HG03442 (cell line): Measurements from ENCODE around the gene ZSWIM8.
"Not testable (repeated sequence)": the region's sequence is repeated elsewhere in the genome, so short reads cannot be mapped to it uniquely, and the experiment has no call there.

Experiments used
- ATAC-seq: cut with Tn5 transposase; IDR thresholded peaks from one replicate; pipeline ENCODE4 v1.9.1; 2021; ENCODE audit warnings: mild to moderate bottlenecking, moderate library complexity; ENCODE audit not compliant: unreplicated experiment

ZSWIM8 gene

DNA sequence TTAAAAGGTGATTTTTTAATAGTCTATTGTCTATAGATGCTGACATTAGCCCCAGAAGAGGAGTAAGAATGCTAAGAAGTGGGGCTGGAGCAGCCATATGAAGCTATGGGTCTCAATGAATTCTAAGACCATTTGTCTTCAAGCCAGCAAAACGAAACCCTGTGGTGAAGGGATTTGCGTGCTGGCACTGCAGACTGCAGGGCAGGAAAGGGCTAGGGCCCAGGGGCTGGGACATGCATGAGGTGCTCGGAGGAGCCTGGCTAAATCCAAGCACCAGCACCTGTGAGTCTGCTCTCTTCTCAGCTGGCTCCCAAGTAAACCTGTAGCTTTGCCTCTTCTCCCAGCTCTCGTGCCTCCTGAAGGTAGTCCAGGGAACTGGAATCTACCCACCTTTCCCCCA lies 27.3 kb downstream of the ZSWIM8 start:
- ATAC-seq = no peak

DNA sequence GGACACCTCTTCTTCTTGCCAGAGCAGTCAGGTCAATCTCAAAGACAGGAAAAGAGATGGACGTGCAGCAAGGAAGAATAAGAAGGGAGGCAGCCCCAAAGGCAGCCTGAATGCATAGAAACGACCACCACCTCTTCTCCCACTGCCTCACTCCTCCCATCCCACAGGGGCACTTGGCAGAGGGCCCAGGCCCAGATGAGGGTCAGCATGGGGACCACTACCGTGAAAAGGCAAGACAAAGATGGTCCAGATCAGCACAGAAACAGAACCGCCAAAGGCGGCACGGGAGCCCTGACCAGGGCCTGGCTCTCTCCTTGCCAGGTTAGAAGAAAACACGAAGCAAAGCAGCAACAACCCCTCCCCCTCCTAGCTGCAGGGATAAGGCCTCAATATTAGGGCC lies 27.9 kb downstream of the ZSWIM8 start:
- ATAC-seq = no peak

DNA sequence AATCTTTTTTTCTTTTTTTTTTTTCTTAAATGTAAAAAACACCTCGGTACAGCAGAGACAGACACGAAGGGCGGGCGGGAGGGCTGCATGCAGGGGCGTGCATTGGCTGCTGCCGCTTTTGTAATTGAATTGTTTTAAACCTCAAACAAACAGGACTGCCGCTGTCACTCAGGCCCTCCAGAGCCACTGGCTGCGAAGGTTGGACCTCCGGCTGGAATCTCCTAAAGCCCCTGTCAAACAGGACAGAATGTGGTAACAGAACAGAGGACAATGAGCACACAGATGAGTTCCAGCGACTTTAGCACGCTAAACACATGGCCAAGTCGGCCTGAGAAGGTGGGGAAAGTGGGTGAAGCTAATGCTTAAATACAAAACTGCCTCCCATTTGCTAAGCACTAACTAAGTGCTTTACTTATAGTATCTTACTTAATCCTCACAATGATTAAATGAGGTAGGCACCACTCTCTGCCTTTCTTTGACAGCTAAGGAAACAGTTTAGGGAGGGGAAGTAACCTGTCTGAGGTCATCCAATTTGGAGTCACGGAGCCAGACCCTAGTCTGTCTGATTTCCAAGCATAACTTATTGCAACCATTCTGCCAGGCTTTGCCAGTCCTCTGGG lies 29.0 kb downstream of the ZSWIM8 start:
- ATAC-seq = no peak

DNA sequence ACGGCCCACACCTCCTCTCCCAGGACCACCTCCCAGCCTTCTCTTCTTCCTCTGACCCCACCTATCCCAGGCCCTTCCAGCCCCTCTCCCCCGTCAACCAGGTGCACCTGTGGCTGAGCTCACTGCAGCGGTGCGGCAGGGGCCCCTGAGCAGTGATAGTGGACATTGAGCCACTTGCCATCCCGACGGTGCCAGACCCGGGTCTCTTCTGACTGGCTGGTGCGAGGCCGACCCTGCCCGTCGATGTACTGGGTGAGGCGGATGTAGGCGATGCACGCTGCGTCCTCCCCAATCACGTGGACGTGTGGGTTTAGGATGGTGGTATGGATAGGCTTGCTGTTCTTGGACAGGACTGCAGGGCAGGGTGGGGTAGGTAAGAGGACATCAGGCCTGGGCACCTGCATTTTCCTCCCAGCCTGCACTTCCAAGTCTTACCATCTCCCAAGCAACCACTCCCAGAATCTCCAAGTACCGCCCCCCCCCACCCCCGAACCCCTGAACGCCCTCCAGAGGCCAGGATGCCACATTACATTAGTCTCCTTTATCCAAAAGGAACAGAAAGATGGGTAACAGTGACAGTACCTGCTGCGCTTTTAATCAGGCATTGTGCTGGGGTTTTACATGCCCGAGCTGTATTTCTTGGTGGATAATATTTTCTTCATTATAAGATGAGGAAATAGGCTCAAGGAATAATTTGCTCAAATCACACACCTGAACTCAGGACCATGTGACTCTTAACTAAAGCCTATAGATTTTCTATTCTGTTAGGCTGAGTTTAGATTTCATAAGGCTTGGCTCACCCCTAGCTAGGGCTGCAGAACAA lies 29.7 kb downstream of the ZSWIM8 start:
- ATAC-seq = no peak

DNA sequence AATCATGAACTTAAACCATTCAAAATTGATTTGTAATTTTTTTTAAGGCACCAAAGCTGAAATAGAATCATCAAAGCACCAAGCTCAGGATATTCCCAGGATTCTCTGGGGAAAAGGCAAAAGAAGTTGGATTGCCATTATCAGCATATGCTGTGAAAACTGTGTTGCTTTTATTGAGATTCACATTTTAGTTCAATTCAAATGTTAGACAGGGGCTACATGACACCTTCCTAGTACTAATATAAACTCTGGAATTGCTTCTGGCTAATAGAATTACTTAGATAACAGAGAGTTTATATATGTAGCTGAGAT lies 30.3 kb downstream of the ZSWIM8 start:
- no peak for ATAC-seq

DNA sequence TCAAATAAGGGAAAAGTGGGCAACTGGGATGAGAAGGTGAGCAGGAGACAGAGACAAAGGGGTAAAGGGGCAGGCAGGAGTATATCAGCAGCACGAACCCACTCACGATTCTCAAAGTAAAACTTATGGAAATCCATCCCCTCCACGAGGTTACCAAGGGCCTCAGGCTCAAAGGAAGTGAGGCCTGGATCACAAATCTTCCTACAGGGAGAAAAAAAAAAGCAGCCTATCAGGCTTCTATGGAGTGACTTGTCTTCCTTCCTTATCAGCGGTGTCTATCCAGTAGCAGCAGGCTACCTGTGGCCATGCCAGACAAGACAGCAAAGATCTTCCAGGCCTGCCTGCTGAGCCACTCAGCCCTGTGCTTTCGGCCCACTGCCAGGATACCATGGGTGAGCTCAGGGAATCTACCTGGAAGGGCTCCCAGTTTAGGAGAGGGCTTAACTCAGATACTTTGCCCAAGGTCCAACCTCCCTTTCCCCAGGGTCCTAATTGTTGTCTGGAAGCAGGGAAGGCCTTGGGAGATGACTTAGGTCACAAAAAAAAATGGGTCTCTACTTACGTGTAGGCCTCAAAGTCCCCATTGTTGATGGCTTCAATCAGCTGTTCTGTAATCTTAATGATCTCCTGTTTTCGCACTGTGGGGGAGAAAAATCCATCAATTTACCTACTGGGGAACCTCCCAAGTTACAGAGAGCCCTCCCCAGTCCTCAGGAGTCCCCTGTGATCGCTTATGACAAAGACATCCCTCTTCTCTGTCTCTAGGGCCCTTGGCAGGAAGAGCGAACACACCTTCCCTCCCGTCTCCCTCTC lies 31.7 kb downstream of the ZSWIM8 start:
- no peak for ATAC-seq

DNA sequence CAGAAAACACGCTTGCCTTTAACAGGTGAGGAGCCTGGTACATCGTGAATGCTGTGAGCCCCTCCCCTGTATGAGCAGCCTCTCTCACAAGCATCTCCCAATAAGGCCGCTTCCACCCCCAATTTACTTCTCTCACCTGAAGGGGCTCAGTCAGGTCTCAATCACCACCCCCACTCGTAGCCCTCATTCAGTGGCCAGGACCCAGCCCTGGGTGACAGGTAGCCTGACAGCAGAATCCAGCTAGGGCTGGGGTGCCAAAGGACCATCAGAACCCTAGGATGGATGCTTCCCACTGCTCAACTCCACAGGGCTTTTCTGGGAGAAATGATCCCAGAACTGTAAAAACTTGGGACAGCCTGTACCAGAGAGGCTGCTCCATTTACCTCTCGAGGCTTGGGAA lies 32.4 kb downstream of the ZSWIM8 start:
- ATAC-seq = no peak

DNA sequence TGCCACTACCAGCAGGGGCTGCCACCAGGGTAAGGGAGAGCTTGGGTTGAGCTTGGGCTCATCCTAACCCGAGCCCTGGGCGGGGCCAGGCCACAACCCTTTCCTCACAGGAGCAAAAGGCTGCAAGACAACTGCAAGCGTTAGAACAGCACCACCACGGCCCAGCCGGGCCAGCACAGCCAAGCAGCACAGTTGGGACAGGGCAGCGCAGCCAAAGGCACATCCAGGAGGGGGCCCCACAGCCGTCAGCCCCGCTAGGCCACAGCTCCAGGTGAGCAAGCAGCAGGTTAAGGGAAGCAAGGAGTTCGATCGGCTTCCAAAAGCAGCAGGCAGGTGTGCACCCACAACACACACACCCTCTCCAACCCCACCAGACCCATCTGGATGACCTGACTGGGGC lies 33.0 kb downstream of the ZSWIM8 start:
- ATAC-seq = no peak

DNA sequence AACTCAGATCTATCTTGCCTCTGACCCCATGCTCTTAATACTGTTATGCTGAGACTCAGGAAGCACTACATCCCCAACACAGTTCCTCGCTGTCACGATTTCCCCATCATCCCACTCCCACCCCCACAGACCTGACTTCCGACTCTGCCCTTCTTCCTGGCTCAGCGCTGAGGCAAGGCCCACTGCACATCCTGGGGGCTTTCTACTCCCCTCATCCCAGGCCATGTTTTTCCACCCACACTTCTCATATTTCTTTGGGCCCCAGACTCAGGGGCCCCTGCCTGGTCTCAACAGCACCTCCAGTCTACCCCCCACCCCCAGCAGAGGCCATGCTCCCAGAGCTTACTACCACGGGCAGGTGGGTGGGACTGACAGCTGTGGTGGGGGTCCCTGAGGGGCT lies 33.7 kb downstream of the ZSWIM8 start:
- no peak for ATAC-seq

DNA sequence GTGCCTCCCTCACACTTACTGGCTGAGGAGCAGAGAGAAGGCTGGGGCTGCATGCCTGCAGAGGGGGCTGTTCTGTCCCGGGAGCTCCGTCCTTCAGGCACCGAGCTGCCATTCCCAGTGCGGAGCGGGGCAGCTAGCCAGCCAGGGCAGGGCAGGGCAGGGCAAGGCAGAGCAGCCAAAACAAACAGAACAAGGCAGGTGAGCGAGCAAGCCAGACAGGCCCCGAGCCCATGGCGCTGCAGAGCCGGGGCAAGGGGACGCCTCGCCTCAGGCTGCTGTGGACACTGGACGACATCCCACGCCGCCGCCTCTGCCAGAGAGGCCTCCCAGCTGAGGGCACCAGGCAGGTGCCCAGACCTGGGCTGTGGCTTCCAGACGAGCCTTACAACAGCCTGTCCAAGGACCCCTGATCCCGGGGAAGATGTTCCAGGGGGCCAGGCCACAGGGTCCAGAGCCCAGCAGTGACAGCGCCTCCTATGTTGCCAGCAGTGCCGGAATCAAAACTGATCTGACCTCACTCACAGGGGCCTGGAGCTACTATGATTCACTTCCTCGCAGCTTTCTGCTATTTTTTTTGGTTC lies 34.2 kb downstream of the ZSWIM8 start:
- ATAC-seq = no peak

DNA sequence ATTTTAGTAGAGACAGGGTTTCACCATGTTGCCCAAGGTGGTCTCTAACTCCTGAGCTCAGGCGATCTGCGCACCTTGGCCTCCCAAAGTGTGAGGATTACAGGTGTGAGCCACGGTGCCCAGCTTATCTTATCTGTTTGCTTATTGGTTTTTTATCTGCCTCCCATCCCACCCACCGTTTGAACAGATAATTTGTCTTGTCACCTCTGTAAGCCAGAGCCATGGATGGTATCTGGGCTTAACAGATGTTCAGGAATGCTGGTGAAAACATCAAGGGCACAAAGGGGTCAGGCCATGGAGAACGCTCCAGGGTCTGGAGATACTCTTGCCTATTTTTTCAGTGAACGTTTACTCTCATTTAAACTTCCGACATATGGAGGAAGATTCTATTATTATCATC lies 38.0 kb downstream of the ZSWIM8 start:
- ATAC-seq = no peak

DNA sequence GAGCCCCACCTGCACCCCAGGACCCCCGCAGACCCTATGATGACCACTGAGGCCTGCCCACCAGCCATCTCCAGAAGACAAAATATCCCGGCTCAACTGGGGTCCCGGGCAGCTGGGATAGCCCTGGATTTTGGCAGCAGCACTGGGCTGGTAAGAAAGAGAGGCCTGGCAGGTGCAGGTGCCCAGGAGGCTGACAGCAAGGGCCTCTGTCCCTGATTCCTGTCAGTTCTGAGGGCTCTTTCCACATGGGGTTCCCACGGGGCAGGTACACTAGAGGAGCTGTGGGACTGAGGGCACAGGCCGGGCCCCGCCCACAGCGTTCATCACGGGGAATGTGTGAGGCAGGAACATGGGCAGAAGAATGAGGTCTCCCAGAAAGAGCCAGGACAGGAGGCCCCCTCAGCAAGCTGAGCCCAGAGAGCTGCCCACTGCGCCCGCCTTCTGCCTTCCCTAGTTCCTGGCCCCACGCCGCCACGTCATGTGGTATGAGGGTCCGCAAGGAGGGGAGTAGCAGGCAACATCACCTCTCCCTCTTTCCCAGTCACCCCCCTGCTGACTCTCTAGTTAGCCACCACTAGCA lies 38.8 kb downstream of the ZSWIM8 start:
- ATAC-seq = no peak

DNA sequence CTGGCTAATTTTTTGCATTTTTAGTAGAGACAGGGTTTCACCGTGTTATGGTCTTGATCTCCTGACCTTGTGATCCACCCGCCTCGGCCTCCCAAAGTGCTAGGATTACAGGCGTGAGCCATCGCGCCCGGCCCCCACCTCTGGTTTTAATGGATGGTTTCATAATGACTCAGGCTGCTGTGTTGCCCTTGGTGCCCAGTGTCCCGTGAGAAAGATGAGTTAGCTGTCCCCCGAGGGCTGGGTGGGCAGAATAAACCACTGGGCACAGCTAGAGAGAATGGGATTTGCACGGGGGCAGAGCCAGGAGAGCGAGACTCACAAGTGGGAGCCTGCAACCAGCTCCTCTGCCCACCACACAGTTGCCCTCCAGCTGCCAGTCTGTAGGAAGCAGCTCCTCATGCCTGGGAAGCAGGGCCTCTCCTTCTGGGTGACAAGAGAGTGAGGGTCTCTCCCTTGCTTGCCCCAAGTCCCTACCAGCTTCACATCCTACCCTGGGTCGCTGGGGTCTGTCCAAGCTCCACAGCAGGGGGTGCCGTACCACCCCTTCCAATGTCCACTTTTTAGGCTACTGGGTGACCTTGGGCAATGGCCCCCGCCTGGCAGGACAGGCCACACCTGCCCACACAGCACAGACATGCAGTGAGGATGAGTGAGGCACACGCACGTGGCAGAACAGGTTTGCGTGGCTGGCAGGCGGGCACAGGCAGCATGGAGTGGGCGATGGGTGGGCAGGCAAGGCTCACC lies 42.1 kb downstream of the ZSWIM8 start:
- ATAC-seq = no peak

DNA sequence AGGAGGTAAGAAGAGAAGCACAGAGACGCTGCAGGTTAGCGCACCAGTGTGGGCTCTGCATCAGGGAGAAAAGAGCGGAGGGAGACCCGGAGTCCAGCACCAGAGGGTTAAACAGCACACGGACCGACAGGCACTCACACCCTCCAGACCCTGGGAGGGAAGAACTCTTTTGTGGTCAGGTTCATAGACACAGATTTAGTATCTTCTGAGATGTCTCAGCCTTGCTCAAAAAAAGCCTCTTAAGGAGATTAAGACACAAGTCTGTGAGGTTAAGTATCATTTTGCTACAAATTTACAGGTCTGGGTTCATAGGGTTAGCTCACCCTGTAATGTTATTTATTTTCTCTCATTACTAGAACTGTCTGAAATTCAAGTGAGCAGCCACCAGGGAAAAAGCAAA lies 42.8 kb downstream of the ZSWIM8 start:
- ATAC-seq = no peak

DNA sequence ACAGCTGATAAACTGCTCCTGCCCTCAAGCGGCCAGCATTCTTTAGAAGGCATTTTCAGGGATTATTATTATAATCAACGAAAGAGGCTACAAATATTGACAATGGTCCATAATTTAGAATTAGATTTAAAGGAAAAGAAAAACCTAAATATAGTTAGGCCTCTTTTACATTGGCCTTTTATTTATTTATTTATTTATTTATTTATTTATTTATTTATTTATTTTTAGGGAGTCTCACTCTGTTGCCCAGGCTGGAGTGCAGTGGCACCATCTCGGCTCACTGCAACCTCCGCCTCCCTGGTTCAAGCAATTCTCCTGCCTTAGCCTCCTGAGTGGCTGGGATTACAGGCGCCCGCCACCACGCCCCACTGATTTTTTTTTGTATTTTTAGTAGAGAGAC lies 43.7 kb downstream of the ZSWIM8 start:
- not testable (repeated sequence) for ATAC-seq

DNA sequence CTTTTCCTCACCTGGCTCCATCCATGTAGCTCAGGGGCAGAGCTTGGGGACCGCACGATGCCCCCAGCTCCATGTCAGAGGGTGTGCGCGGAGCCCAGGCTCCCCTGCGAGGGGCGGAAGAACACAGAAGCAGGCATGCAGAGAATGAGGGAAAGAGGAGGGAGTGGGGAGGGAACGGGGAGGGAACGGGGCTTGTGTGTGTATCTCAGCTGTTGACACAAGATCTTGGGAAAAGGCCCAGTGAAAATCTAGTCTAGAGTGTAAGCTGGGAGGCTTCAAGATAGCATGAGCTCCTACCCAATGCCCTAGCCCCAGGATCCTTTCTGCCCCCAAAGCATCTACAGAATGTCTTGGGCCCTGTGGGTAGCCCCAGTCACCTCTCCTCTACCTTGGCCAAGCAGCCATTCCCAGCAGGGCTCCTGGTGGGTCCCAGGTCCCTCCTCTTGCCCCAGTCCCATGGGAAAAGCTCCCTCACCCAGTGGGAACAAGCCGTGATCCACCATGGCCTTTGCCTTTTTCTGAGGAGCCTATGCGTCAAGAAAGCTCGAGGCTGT lies 51.1 kb downstream of the ZSWIM8 start:
- ATAC-seq = no peak

DNA sequence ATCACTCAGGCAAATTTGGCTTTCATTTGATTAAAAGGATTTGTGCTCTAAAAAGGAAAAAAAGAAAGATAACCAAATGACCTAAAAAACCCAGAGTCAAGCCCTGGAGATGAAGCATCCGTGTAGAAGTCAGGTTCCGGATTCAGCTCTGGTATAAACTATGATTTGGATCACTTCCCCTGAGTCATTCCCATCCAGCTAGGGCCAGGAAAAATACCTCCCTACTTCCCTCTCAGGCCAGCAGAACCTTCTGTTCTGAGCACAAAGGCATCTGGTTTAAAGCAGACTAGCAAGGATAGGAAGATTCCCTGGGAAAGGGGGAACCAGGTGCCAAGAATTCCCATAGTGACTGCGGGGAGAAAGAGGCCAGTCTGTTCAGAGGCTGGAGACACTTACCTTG lies 51.7 kb downstream of the ZSWIM8 start:
- ATAC-seq = no peak

DNA sequence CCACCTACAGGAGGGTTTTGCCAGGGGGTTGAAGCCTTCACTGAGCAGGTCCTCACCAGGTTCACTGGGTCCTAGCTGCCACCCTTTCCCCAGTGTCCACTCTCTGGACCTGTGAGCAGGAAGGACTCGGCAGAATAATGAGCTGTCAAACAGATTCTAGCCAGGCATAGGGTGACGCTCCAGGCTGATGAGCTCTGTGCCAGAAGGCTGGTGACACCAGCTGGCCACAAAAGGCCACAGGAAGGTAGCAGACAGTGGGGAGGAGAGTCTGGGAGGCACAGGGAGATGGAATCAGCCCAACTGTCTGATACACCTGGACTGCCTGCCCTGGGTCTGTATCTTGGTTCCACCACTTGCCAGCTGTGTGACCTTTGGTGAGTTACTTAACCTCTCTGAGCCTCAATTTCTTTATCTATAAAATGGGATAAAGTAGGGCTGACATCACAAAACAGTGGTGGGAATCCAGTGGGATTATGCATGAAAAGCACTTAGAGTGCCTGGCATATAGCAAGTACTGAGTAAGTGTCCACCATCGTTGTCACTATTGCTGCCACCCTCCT lies 52.7 kb downstream of the ZSWIM8 start:
- ATAC-seq = no peak

DNA sequence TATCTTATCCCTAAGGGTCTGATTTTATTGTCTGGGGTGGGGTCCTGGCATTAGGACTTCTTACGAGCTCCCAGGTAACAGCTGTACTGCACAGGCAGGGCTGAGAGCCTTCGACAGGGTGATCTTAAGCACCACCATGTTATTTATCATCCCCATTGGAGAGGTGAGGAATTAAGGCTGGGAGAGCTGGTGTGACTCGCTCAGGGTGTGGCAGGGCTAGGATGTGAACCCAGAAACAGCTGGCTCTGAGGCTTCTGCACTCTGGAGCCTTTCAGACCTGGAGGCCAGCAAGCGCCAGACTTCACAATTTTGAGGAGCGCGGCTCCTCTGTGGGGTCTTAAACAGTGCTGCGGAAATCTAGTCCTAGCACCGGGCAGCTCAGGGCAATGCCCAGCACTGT lies 53.4 kb downstream of the ZSWIM8 start:
- ATAC-seq = no peak
